HFF-Myc (cell line): ENCODE results near the gene LRMDA.

Source experiments
- DNase-seq: peaks from one replicate; pipeline ENCODE4 v3.0.0-alpha.2; 2011; ENCODE audit warnings: low read depth; ENCODE audit errors: extremely low read depth
- H3K4me3 ChIP-seq: replicated peaks from 2 replicates; pipeline ENCODE4 v1.5.1; 2011; ENCODE audit warnings: low read depth, mild to moderate bottlenecking, control low read depth, low read length
- CTCF ChIP-seq: IDR thresholded peaks from 2 replicates; pipeline ENCODE4 v1.5.1; 2012; ENCODE audit warnings: mild to moderate bottlenecking, low read depth, low read length, control low read depth; ENCODE audit errors: missing control alignments

The LRMDA gene

GRCh38 chr10:75589895-75590654 lies 158.7 kb downstream of the LRMDA start:
- H3K4me3 ChIP-seq: no peak overlapping the region
- no peak for DNase-seq
- TF ChIP-seq CTCF: no peak

- no peak overlapping the region for H3K4me3 ChIP-seq
- DNase-seq: no peak
- no peak for TF ChIP-seq CTCF
Measured at GRCh38 chr10:75592151-75592787, 160.8 kb downstream of the LRMDA start.

- TF ChIP-seq CTCF: no peak
- no peak for DNase-seq
Measured at GRCh38 chr10:75592791-75593643, 161.6 kb downstream of the LRMDA start.

GRCh38 chr10:75593692-75594556 lies 162.5 kb downstream of the LRMDA start:
- H3K4me3 ChIP-seq: no peak overlapping the region
- TF ChIP-seq CTCF: peak; percentile 26
- no peak for DNase-seq

More at GRCh38 chr10:75592791-75593643, 161.6 kb downstream of the LRMDA start:
- no peak overlapping the region for H3K4me3 ChIP-seq

- no peak for TF ChIP-seq CTCF
- DNase-seq: no peak
- H3K4me3 ChIP-seq: no peak overlapping the region
Measured at GRCh38 chr10:75596930-75597620, 165.7 kb downstream of the LRMDA start.
